Upper lobe of left lung (tissue), 4 donors: ENCODE measurements around the gene SYNPO2.

ENCODE experiments used
- CTCF ChIP-seq, 6 experiments: fragments of 450-650 bp in 4 of 6; fragments of 200-600 bp in 2 of 6; sonication (generic) in 2 of 6; IDR thresholded peaks; one replicate each; pipeline ENCODE4 v1.5.1; 2016 to 2019; ENCODE audit warnings: antibody characterized with exemption in 6 of 6
- POLR2A ChIP-seq, 4 donors: fragments of 450-650 bp; IDR thresholded peaks; one replicate each; pipeline ENCODE4 v1.5.1; 2016 to 2017; ENCODE audit warnings: antibody characterized with exemption in 4 of 4, mild to moderate bottlenecking in 2 of 4

- no peak for TF ChIP-seq CTCF (IDR thresholded peaks at IDR 0.05)
- no peak for TF ChIP-seq POLR2A (IDR thresholded peaks at IDR 0.05)
Measured at GRCh38 chr4:118964891-118965411, 76.3 kb downstream of the SYNPO2 start.
